Activated CD8-positive, alpha-beta T cell treated with anti-CD3 and anti-CD28 coated beads for 36 hours (primary cell): ENCODE data around the gene ATP2B2. TPM values are rescaled to one million over a fixed set of nuclear protein-coding genes. Genes with fewer than 3 reads are reported as not detected.

Experiments
- ATAC-seq: fragments of 200-7000 bp; cut with Tn5 transposase; one replicate; pipeline ENCODE4 v1.10.0; 2021; ENCODE audit warnings: mild to moderate bottlenecking, moderate library complexity
- CTCF ChIA-PET: fragments of 350-600 bp; sonication (Branson Sonifier 250); formaldehyde crosslinking; loops from one replicate; lab custom pipeline; 2021; ENCODE audit warnings: antibody characterized with exemption; lab: Charles Lee
- POLR2A ChIA-PET: fragments of 350-600 bp; sonication (Branson Sonifier 250); formaldehyde crosslinking; loops from one replicate; lab custom pipeline; 2021; ENCODE audit warnings: antibody characterized with exemption; lab: Charles Lee
- DNase-seq: peaks from one replicate; pipeline ENCODE4 v3.0.0-alpha.2; 2020
- H3K27ac Mint-ChIP-seq: one replicate; pipeline ENCODE4 v1.8.0; 2021; ENCODE audit warnings: mild to moderate bottlenecking, mixed read lengths
- H3K27me3 Mint-ChIP-seq: one replicate; pipeline ENCODE4 v1.8.0; 2021; ENCODE audit warnings: mixed read lengths
- H3K36me3 Mint-ChIP-seq: one replicate; pipeline ENCODE4 v1.8.0; 2021; ENCODE audit warnings: low read depth, mixed read lengths
- H3K4me1 Mint-ChIP-seq: one replicate; pipeline ENCODE4 v1.8.0; 2021; ENCODE audit warnings: low read depth, mixed read lengths
- H3K4me3 Mint-ChIP-seq: one replicate; pipeline ENCODE4 v1.8.0; 2021; ENCODE audit warnings: mild to moderate bottlenecking, moderate library complexity, mixed read lengths
- H3K9me3 Mint-ChIP-seq: one replicate; pipeline ENCODE4 v1.8.0; 2021; ENCODE audit warnings: mixed read lengths
- intact Hi-C: fragments of 100-400 bp; cut with micrococcal nuclease; formaldehyde crosslinking; loops from one replicate; pipeline ENCODE4 v1.10.0; 2022
- total RNA-seq, 2 experiments: library from RNA; stranded (reverse); gene quantifications; one replicate each; pipeline ENCODE4 v1.2.3, GENCODE V29; 2021
- TF ChIP-seq, protein P1 (sequence below): fragments of 200-600 bp; IDR thresholded peaks from one replicate; pipeline ENCODE4 v1.8.0; 2022; ENCODE audit warnings: antibody characterized with exemption, mild to moderate bottlenecking

The ATP2B2 gene
- total RNA-seq, 2 experiments from 2014 or later: not detected

DNA sequence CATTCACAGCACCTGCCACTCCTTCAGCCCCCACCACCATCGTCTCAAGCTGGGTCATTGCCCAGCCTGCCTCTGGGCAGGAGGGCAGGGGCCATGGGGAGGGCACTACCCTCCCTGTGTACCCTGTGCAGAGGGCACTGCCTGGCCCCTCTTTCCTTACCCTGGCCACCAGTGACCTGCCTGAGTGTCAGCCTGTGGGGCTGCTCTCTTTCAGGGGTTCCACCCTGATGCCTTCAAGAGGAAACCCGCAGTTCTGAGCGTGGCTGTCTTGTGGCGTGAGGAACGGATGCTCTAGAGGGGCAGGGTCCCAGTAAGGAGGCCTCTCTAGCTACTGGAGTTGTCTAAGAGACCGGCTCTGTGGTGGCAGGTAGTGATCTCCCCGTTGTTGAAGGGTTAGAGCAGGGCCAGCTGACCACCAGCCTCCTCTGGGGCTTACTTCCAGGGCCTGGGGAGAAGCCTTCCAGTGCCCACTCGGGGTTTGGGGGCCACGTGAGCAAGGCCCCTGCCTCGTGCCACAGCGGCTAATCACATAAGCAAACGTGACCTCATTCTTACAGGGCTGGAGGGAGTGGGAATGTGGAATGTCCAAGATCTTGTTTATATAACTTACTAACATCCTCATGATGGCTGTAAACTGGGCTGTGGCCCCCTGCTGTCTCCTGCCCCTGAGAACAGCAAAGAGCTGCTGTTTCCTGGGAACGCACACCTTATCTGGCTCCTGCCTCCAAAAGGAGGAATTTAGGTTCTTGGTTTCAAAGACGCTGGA is 153.1 kb downstream of the ATP2B2 start:
- intact Hi-C loops: no loop called here
- TF ChIP-seq, protein P1, sequence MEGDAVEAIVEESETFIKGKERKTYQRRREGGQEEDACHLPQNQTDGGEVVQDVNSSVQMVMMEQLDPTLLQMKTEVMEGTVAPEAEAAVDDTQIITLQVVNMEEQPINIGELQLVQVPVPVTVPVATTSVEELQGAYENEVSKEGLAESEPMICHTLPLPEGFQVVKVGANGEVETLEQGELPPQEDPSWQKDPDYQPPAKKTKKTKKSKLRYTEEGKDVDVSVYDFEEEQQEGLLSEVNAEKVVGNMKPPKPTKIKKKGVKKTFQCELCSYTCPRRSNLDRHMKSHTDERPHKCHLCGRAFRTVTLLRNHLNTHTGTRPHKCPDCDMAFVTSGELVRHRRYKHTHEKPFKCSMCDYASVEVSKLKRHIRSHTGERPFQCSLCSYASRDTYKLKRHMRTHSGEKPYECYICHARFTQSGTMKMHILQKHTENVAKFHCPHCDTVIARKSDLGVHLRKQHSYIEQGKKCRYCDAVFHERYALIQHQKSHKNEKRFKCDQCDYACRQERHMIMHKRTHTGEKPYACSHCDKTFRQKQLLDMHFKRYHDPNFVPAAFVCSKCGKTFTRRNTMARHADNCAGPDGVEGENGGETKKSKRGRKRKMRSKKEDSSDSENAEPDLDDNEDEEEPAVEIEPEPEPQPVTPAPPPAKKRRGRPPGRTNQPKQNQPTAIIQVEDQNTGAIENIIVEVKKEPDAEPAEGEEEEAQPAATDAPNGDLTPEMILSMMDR: no peak
- Mint-ChIP-seq H3K27me3 (peaks cover 2% of the 10 kb centered on the region), H3K4me3 (no peak overlapping the region), H3K36me3 (no peaks in the 10 kb centered on the region), H3K27ac (no peak overlapping the region), H3K9me3 (no peaks in the 10 kb centered on the region), H3K4me1 (no peaks in the 10 kb centered on the region)
- ChIA-PET CTCF (interaction anchor here (1.1 kb wide), 1 partner anchor 37 kb away, joined by 4 read pairs; no protein-coding TSS in a partner anchor), POLR2A (no interaction called here)
- DNase-seq (no peak), ATAC-seq (no peak)

DNA sequence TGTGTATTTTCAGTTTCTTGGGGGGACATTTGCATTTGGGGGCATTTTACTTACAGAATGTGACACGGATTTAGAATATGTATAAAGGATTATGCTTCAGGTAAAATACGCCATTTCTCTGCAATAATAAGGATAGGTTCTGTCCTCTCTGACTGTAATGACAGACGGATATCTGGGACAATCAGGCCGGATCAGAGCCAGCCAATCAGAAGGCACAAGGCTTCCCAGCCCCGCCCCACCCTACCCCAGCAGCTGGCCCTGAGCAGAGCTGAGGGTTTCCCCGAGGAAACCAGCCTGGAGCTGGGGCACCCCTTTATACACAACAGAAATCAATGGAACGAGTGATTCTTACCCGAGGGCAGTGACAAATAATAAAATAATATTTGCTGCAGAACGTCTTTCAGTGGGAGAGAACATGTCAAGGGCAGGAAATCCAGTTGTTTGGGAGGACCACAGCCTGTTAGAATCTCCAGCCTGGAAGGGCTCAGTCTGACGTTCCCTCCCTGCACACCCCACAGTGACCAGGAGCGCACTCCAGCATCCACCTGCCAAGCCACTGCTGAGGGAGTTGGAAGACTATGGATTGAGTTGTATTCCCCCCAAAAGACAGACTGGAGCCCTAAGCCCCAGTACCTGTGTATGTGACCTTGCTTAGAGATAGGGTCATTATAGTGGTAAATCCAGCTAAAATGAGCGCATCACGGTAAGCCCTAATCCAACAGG is 154.2 kb downstream of the ATP2B2 start:
- ATAC-seq: no peak
- CTCF ChIA-PET: interaction anchor here (1.1 to 1.2 kb wide), 2 partner anchors 38 to 387 kb away, joined by 3 to 4 read pairs; no protein-coding TSS in a partner anchor
- no peaks in the 10 kb centered on the region for H3K4me1 Mint-ChIP-seq
- H3K27me3 Mint-ChIP-seq: peaks cover 2% of the 10 kb centered on the region
- TF ChIP-seq, protein P1: no peak
- H3K27ac Mint-ChIP-seq: no peak overlapping the region
- DNase-seq: no peak
- no peak overlapping the region for H3K4me3 Mint-ChIP-seq
- intact Hi-C loops: no loop called here
- no peaks in the 10 kb centered on the region for H3K36me3 Mint-ChIP-seq
- POLR2A ChIA-PET: interaction anchor here (0.8 kb wide), 1 partner anchor 119 kb away, joined by 3 read pairs; no protein-coding TSS in a partner anchor
- H3K9me3 Mint-ChIP-seq: no peaks in the 10 kb centered on the region

DNA sequence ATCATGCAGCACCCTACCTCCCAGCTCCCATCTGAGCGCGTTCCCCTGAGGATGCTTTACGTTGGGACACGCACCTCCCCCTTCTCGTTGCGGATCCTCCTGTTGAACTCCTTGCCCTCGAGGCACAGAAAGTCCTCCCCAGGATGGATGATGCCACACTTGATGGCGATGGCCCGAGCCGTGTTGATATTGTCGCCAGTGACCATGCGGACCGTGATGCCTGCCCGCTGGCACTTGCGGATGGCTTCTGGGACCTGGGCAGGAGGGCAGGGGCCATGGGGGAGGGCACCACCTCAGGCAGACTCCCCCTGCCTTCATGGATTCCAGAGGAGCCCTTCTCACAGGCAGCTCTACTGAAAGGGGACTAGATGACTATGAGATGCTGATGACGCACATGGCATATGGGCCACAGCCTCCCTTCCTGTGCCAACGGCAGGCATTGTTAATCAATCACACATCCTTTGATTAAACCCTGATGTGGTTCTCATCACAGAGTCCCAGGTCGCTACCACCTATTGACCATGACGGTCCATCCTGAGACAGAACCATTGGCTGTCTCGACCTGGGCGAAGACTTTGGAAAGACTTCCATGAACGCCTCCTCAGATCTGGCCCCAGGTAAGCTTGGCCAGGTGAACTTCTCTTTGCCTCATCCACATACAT is 154.9 kb downstream of the ATP2B2 start:
- CTCF ChIA-PET: interaction anchor here (1.2 kb wide), 1 partner anchor 388 kb away, joined by 3 read pairs; no protein-coding TSS in a partner anchor
- intact Hi-C loops: no loop called here
- DNase-seq: no peak
- Mint-ChIP-seq H3K9me3 (no peaks in the 10 kb centered on the region), H3K4me1 (no peaks in the 10 kb centered on the region), H3K4me3 (no peak overlapping the region), H3K36me3 (no peaks in the 10 kb centered on the region), H3K27ac (no peak overlapping the region), H3K27me3 (peaks cover 2% of the 10 kb centered on the region)
- TF ChIP-seq, protein P1: no peak
- POLR2A ChIA-PET: no interaction called here
- no peak for ATAC-seq

DNA sequence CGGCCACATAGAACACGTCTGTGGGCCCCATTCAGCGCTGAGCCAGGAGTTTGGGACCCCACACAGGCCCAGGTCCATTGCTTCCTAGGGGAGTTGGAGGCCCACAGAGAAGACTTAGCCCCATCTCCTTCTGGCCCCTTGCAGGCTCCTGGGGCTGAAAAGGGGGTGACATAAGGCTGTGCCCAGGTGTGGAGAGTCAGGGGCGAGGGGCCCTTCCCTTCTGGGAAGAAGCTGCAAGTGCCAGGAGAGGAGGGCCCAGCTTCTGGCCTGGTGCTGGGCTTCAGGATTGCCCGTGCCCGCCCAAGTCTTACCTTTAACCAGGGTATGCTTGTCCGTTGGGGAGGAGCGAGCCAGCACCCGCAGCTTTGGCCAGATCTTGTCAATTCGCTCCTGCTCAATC is 155.6 kb downstream of the ATP2B2 start:
- TF ChIP-seq, protein P1: no peak
- no peak overlapping the region for H3K4me3 Mint-ChIP-seq
- H3K27ac Mint-ChIP-seq: no peak overlapping the region
- H3K9me3 Mint-ChIP-seq: no peaks in the 10 kb centered on the region
- H3K36me3 Mint-ChIP-seq: no peaks in the 10 kb centered on the region
- DNase-seq (no peak), ATAC-seq (no peak)
- no peaks in the 10 kb centered on the region for H3K4me1 Mint-ChIP-seq
- intact Hi-C loops: loop anchor here (10.0 kb wide), 1 partner anchor 355 kb away; no protein-coding TSS in a partner anchor
- H3K27me3 Mint-ChIP-seq: peaks cover 2% of the 10 kb centered on the region
- ChIA-PET POLR2A (interaction anchor here (0.7 kb wide), 1 partner anchor 355 kb away, joined by 3 read pairs; no protein-coding TSS in a partner anchor), CTCF (interaction anchor here (1.2 kb wide), 1 partner anchor 389 kb away, joined by 3 read pairs; no protein-coding TSS in a partner anchor)
